ENCODE measurements around the gene BMAL1. TPM values are rescaled to one million over a fixed set of nuclear protein-coding genes. Genes with fewer than 3 reads are reported as not detected.

BMAL1 gene
- polyA plus RNA-seq, 1 experiment: 12.5 TPM

GRCh38 chr11:13421561-13421960 lies 144.0 kb downstream of the BMAL1 start:
- no peak overlapping the region for H3K27ac ChIP-seq (ENCODE audit: low read depth, low read length)
- DNase-seq (ENCODE audit: low read depth, low spot score): no peak
- no peak overlapping the region for H3K4me3 ChIP-seq (ENCODE audit: low read depth, low read length)
- no peaks in the 10 kb centered on the region for H3K9me3 ChIP-seq (ENCODE audit: control insufficient read depth, insufficient read depth, low read length)
- CTCF ChIA-PET: interaction anchor here (3.0 kb wide), 1 partner anchor 36 kb away, joined by 11 read pairs; no protein-coding TSS in a partner anchor
- POLR2A ChIA-PET: interaction anchor here (0.9 kb wide), 1 partner anchor 41 kb away, joined by 7 read pairs; the partner anchor contains the start of gene BTBD10
- TF ChIP-seq CTCF (IDR thresholded peaks at IDR 0.05; ENCODE audit: low read depth, low read length): no peak
- no peaks in the 10 kb centered on the region for H3K27me3 ChIP-seq (ENCODE audit: control insufficient read depth, insufficient read depth, low read length)

DNA sequence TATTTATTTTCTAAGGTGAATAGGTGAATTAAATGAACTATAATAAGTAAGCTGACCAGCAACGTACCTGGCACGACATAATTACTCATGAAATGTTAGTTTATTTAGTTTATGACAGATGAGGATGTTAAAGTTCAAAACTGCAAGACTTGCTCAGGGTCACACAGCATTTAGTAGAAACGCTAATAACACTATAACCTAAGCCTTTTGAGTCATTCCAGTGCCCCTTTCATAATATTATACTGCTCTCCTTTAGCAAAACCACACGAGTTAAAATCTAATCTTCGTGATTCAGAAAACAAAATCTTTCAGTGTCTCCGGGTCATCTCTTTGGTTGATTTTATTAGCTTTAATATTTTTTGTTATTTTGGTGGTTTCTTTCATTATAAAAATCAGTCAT lies 145.8 kb downstream of the BMAL1 start:
- ChIA-PET CTCF (interaction anchor here (1.4 to 2.0 kb wide), 3 partner anchors 38 to 460 kb away, joined by 3 to 7 read pairs (median 5); no protein-coding TSS in a partner anchor), POLR2A (no interaction called here)
- no peak overlapping the region for H3K4me3 ChIP-seq (ENCODE audit: low read depth, low read length)
- no peak for TF ChIP-seq CTCF (IDR thresholded peaks at IDR 0.05; ENCODE audit: low read depth, low read length)
- H3K27me3 ChIP-seq (ENCODE audit: control insufficient read depth, insufficient read depth, low read length): no peaks in the 10 kb centered on the region
- DNase-seq (ENCODE audit: low read depth, low spot score): no peak
- H3K9me3 ChIP-seq (ENCODE audit: control insufficient read depth, insufficient read depth, low read length): peaks cover 3% of the 10 kb centered on the region; the same call in 1 of the 2 replicates
- H3K27ac ChIP-seq (ENCODE audit: low read depth, low read length): no peak overlapping the region

GRCh38 chr11:13427440-13427839 lies 149.8 kb downstream of the BMAL1 start:
- no peak overlapping the region for H3K27ac ChIP-seq (ENCODE audit: low read depth, low read length)
- no peak overlapping the region for H3K4me3 ChIP-seq (ENCODE audit: low read depth, low read length)
- ChIA-PET POLR2A (no interaction called here), CTCF (no interaction called here)
- H3K27me3 ChIP-seq (ENCODE audit: control insufficient read depth, insufficient read depth, low read length): no peaks in the 10 kb centered on the region
- peaks cover 3% of the 10 kb centered on the region; the same call in 1 of the 2 replicates for H3K9me3 ChIP-seq (ENCODE audit: control insufficient read depth, insufficient read depth, low read length)
- DNase-seq (ENCODE audit: low read depth, low spot score): no peak
- no peak for TF ChIP-seq CTCF (IDR thresholded peaks at IDR 0.05; ENCODE audit: low read depth, low read length)

- H3K27me3 ChIP-seq (ENCODE audit: control insufficient read depth, insufficient read depth, low read length): no peaks in the 10 kb centered on the region
- no peak overlapping the region for H3K4me3 ChIP-seq (ENCODE audit: low read depth, low read length)
- no peak for DNase-seq (ENCODE audit: low read depth, low spot score)
- no peak overlapping the region for H3K27ac ChIP-seq (ENCODE audit: low read depth, low read length)
- TF ChIP-seq CTCF (IDR thresholded peaks at IDR 0.05; ENCODE audit: low read depth, low read length): no peak
- H3K9me3 ChIP-seq (ENCODE audit: control insufficient read depth, insufficient read depth, low read length): peaks cover 3% of the 10 kb centered on the region; the same call in 1 of the 2 replicates
- ChIA-PET CTCF (interaction anchor here (1.0 kb wide), 1 partner anchor 36 kb away, joined by 4 read pairs; no protein-coding TSS in a partner anchor), POLR2A (no interaction called here)
Observed at GRCh38 chr11:13429288-13429687, 151.7 kb downstream of the BMAL1 start.

- ChIA-PET POLR2A (no interaction called here), CTCF (interaction anchor here (1.0 kb wide), 1 partner anchor 35 kb away, joined by 4 read pairs; no protein-coding TSS in a partner anchor)
- Histone ChIP-seq H3K27me3 (ENCODE audit: control insufficient read depth, insufficient read depth, low read length) (no peaks in the 10 kb centered on the region), H3K27ac (ENCODE audit: low read depth, low read length) (no peak overlapping the region), H3K9me3 (ENCODE audit: control insufficient read depth, insufficient read depth, low read length) (peaks cover 3% of the 10 kb centered on the region; the same call in 1 of the 2 replicates), H3K4me3 (ENCODE audit: low read depth, low read length) (no peak overlapping the region)
- DNase-seq (ENCODE audit: low read depth, low spot score): no peak
- no peak for TF ChIP-seq CTCF (IDR thresholded peaks at IDR 0.05; ENCODE audit: low read depth, low read length)
Observed at GRCh38 chr11:13429836-13430235, 152.2 kb downstream of the BMAL1 start.
